Measurements from ENCODE around the gene UTF1.
A peak's percentile ranks its signal among the peaks of the same experiment; 100 is the strongest.

The UTF1 gene

GRCh38 chr10:133242611-133243356 lies 12.8 kb downstream of the UTF1 start:
- no peak for DNase-seq (ENCODE audit: insufficient read length, low spot score)
- FAIRE-seq: peak; percentile 78

- FAIRE-seq (no peak), DNase-seq (ENCODE audit: insufficient read length, low spot score) (no peak)
These were observed 13.6 kb downstream of the UTF1 start for GRCh38 chr10:133243593-133243992.

- DNase-seq (ENCODE audit: insufficient read length, low spot score) (no peak), FAIRE-seq (no peak)
These were observed 15.6 kb downstream of the UTF1 start for GRCh38 chr10:133245439-133246235.

- FAIRE-seq: no peak
These were observed 16.2 kb downstream of the UTF1 start for GRCh38 chr10:133246236-133246626.

GRCh38 chr10:133247681-133248333 lies 17.8 kb downstream of the UTF1 start:
- no peak for DNase-seq (ENCODE audit: insufficient read length, low spot score)
- FAIRE-seq: no peak

More at GRCh38 chr10:133246236-133246626, 16.2 kb downstream of the UTF1 start:
- DNase-seq (ENCODE audit: insufficient read length, low spot score): no peak

GRCh38 chr10:133248334-133248715 lies 18.3 kb downstream of the UTF1 start:
- DNase-seq (ENCODE audit: insufficient read length, low spot score): no peak
- no peak for FAIRE-seq

GRCh38 chr10:133249094-133249780 lies 19.2 kb downstream of the UTF1 start:
- no peak for DNase-seq (ENCODE audit: insufficient read length, low spot score)
- no peak for FAIRE-seq

- DNase-seq (ENCODE audit: insufficient read length, low spot score) (no peak), FAIRE-seq (no peak)
These were observed 20.1 kb downstream of the UTF1 start for GRCh38 chr10:133249975-133250754.

GRCh38 chr10:133251388-133252222 lies 21.6 kb downstream of the UTF1 start:
- FAIRE-seq (no peak), DNase-seq (ENCODE audit: insufficient read length, low spot score) (no peak)

GRCh38 chr10:133252223-133252552 lies 22.2 kb downstream of the UTF1 start:
- DNase-seq (ENCODE audit: insufficient read length, low spot score): no peak
- FAIRE-seq: no peak

GRCh38 chr10:133253361-133253955 lies 23.4 kb downstream of the UTF1 start:
- FAIRE-seq (no peak), DNase-seq (ENCODE audit: insufficient read length, low spot score) (no peak)

- peak; percentile 90 for FAIRE-seq
- DNase-seq (ENCODE audit: insufficient read length, low spot score): no peak
These were observed 24.6 kb downstream of the UTF1 start for GRCh38 chr10:133254421-133255120.

GRCh38 chr10:133255323-133255722 lies 25.3 kb downstream of the UTF1 start:
- DNase-seq (ENCODE audit: insufficient read length, low spot score) (no peak), FAIRE-seq (no peak)

- no peak for FAIRE-seq
- no peak for DNase-seq (ENCODE audit: insufficient read length, low spot score)
These were observed 27.6 kb downstream of the UTF1 start for GRCh38 chr10:133257489-133258065.

- DNase-seq (ENCODE audit: insufficient read length, low spot score) (no peak), FAIRE-seq (no peak)
These were observed 28.2 kb downstream of the UTF1 start for GRCh38 chr10:133258066-133258817.

GRCh38 chr10:133258818-133259601 lies 29.0 kb downstream of the UTF1 start:
- FAIRE-seq (peak; percentile 95), DNase-seq (ENCODE audit: insufficient read length, low spot score) (peak; percentile 88)

- DNase-seq (ENCODE audit: insufficient read length, low spot score): no peak
- no peak for FAIRE-seq
These were observed 29.6 kb downstream of the UTF1 start for GRCh38 chr10:133259602-133259989.
